IMR-90 (cell line): ENCODE results near the gene OR52A5. TPM values are rescaled to one million over a fixed set of nuclear protein-coding genes. Genes with fewer than 3 reads are reported as not detected.

ENCODE experiments used
- ATAC-seq: fragments of 200-7000 bp; cut with Tn5 transposase; 2 replicates; pipeline ENCODE4 v1.9.1; 2020; ENCODE audit warnings: low read depth, mild to moderate bottlenecking, moderate library complexity
- BruUV-seq: library from RNA; stranded (reverse); fragments of 400-500 nt; replicated peaks from 2 replicates; lab custom pipeline; 2021; lab: Mats Ljungman, UMichigan
- CTCF ChIA-PET: fragments of 300-600 bp; formaldehyde crosslinking; extraction: SDS; loops from one replicate; lab custom pipeline; 2021; ENCODE audit warnings: antibody characterized with exemption; lab: Yijun Ruan, JAX
- POLR2A ChIA-PET: fragments of 300-600 bp; sonication (Branson Sonifier 250); formaldehyde crosslinking; loops from one replicate; lab custom pipeline; 2022; ENCODE audit warnings: antibody characterized with exemption; ENCODE audit not compliant: unreplicated experiment; lab: Charles Lee
- DNase-seq: peaks from one replicate; pipeline ENCODE4 v3.0.0; 2013
- H2AFZ ChIP-seq: replicated peaks from 2 replicates; pipeline ENCODE3; 2013; ENCODE audit warnings: low read length, mild to moderate bottlenecking; ENCODE audit not compliant: poor library complexity
- H2AK5ac ChIP-seq: 2 replicates; pipeline ENCODE4 v1.6.1; 2013; ENCODE audit warnings: low read depth, low read length, inconsistent platforms
- H2AK9ac ChIP-seq: replicated peaks from 2 replicates; pipeline ENCODE3; 2013; ENCODE audit warnings: mild to moderate bottlenecking, low read depth, low read length, moderate library complexity; ENCODE audit not compliant: poor library complexity
- H2BK120ac ChIP-seq: 2 replicates; pipeline ENCODE4 v1.6.1; 2013; ENCODE audit warnings: low read depth, low read length, inconsistent platforms
- H2BK15ac ChIP-seq: 3 replicates; pipeline ENCODE4 v1.6.1; 2013; ENCODE audit warnings: low read depth, low read length, inconsistent platforms
- H2BK20ac ChIP-seq: 2 replicates; pipeline ENCODE4 v1.6.1; 2013; ENCODE audit warnings: low read depth, mild to moderate bottlenecking, inconsistent platforms, low read length, moderate library complexity
- H2BK5ac ChIP-seq: 2 replicates; pipeline ENCODE4 v1.6.1; 2013; ENCODE audit warnings: mild to moderate bottlenecking, low read depth, low read length, inconsistent platforms; ENCODE audit not compliant: poor library complexity, severe bottlenecking
- H3K14ac ChIP-seq: replicated peaks from 2 replicates; pipeline ENCODE4 v1.6.1; 2013; ENCODE audit warnings: low read depth, low read length, inconsistent platforms
- H3K18ac ChIP-seq: 2 replicates; pipeline ENCODE4 v1.6.1; 2013; ENCODE audit warnings: low read depth, low read length, control low read depth
- H3K23ac ChIP-seq: 2 replicates; pipeline ENCODE4 v1.6.1; 2013; ENCODE audit warnings: low read depth, low read length, inconsistent platforms
- H3K27ac ChIP-seq: 2 replicates; pipeline ENCODE4 v1.5.1; 2013; ENCODE audit warnings: mild to moderate bottlenecking, control low read depth, low read length; ENCODE audit not compliant: insufficient read depth
- H3K27me3 ChIP-seq: 2 replicates; pipeline ENCODE4 v1.6.1; 2013; ENCODE audit warnings: low read length; ENCODE audit not compliant: control insufficient read depth, insufficient read depth
- H3K36me3 ChIP-seq: 2 replicates; pipeline ENCODE4 v1.6.1; 2013; ENCODE audit warnings: low read length, mixed read lengths; ENCODE audit not compliant: control insufficient read depth, insufficient read depth
- H3K4ac ChIP-seq: 2 replicates; pipeline ENCODE4 v1.6.1; 2013; ENCODE audit warnings: low read depth, low read length, inconsistent platforms
- H3K4me1 ChIP-seq: 2 replicates; pipeline ENCODE4 v1.6.1; 2013; ENCODE audit warnings: low read length, mixed read lengths; ENCODE audit not compliant: control insufficient read depth, insufficient read depth
- H3K4me2 ChIP-seq: 2 replicates; pipeline ENCODE4 v1.6.1; 2013; ENCODE audit warnings: low read depth, mild to moderate bottlenecking, control low read depth, low read length, moderate library complexity
- H3K4me3 ChIP-seq: 2 replicates; pipeline ENCODE4 v1.5.1; 2013; ENCODE audit warnings: low read depth, mild to moderate bottlenecking, control low read depth, low read length, moderate library complexity; ENCODE audit not compliant: insufficient read depth
- H3K56ac ChIP-seq: 2 replicates; pipeline ENCODE4 v1.6.1; 2013; ENCODE audit warnings: low read length, inconsistent platforms; ENCODE audit not compliant: insufficient read depth; ENCODE audit errors: extremely low read depth
- H3K79me1 ChIP-seq, 2 experiments: 2 replicates each; pipeline ENCODE4 v1.6.1; 2013; ENCODE audit warnings: low read length in 2 of 2, inconsistent platforms in 1 of 2, low read depth in 1 of 2
- H3K9ac ChIP-seq: 2 replicates; pipeline ENCODE4 v1.6.1; 2013; ENCODE audit warnings: low read depth, low read length, control low read depth
- H3K9me1 ChIP-seq: 2 replicates; pipeline ENCODE4 v1.6.1; 2013; ENCODE audit warnings: low read length, inconsistent platforms; ENCODE audit not compliant: insufficient read depth
- H3K9me3 ChIP-seq: 2 replicates; pipeline ENCODE4 v1.6.1; 2013; ENCODE audit warnings: low read length; ENCODE audit not compliant: control insufficient read depth, insufficient read depth
- H4K20me1 ChIP-seq: 2 replicates; pipeline ENCODE4 v1.6.1; 2013; ENCODE audit warnings: low read length, inconsistent platforms; ENCODE audit not compliant: insufficient read depth
- H4K5ac ChIP-seq: 2 replicates; pipeline ENCODE4 v1.6.1; 2013; ENCODE audit warnings: mild to moderate bottlenecking, low read depth, low read length, control low read depth
- H4K8ac ChIP-seq, 2 experiments: 2 replicates each; pipeline ENCODE4 v1.6.1; 2013; ENCODE audit warnings: low read depth in 2 of 2, low read length in 2 of 2, control low read depth in 1 of 2, inconsistent platforms in 1 of 2
- H4K91ac ChIP-seq: 2 replicates; pipeline ENCODE4 v1.6.1; 2013; ENCODE audit warnings: low read depth, low read length, inconsistent platforms; ENCODE audit not compliant: insufficient read depth
- FOS ChIP-seq: fragments of 150-350 bp; IDR thresholded peaks from 2 replicates; pipeline ENCODE4 v1.6.1; 2016; ENCODE audit warnings: low read depth, low read length
- MAFK ChIP-seq: IDR thresholded peaks from 2 replicates; pipeline ENCODE4 v1.6.1; 2012; ENCODE audit warnings: low read depth, low read length, improper control_type of control experiment
- MXI1 ChIP-seq: IDR thresholded peaks from 2 replicates; pipeline ENCODE4 v1.6.1; 2012; ENCODE audit warnings: low read depth, mild to moderate bottlenecking, low read length, moderate library complexity, borderline replicate concordance
- NFE2L2 ChIP-seq: fragments of 150-350 bp; IDR thresholded peaks from 2 replicates; pipeline ENCODE4 v1.6.1; 2016; ENCODE audit warnings: low read depth, mild to moderate bottlenecking, low read length
- WGBS, 2 experiments: methylation state at CpG; one replicate each; pipeline versions ENCODE4 v1.1.5 to v1.1.7; 2013; ENCODE audit warnings: missing lambda C conversion rate in 2 of 2; ENCODE audit not compliant: insufficient read length in 1 of 2; ENCODE audit errors: extremely low coverage in 2 of 2; 5-methylcytosine and 5-hydroxymethylcytosine counted together
- dilution Hi-C: fragments of 300-500 bp; cut with HindIII; formaldehyde crosslinking; loops from one replicate; pipeline ENCODE4 v1.14.3; 2018; ENCODE audit warnings: low sequenced_read_pairs; ENCODE audit not compliant: unreplicated experiment
- in situ Hi-C: fragments of 300-500 bp; cut with MboI; formaldehyde crosslinking; loops from 3 replicates; pipeline ENCODE4 v1.14.3; 2019; ENCODE audit warnings: low sequenced_read_pairs, inconsistent platforms, mixed read lengths
- intact Hi-C: fragments of 100-400 bp; cut with micrococcal nuclease; formaldehyde crosslinking; loops from 2 replicates; pipeline ENCODE4 v1.10.0; 2022
- polyA plus RNA-seq, 3 experiments: library from polyadenylated mRNA; depleted of rRNA; stranded (reverse); fragments of >200 nt; gene quantifications; 2 replicates each; pipeline ENCODE4 v1.2.3, GENCODE V29; 2012; ENCODE audit warnings: low replicate concordance in 1 of 3
- total RNA-seq: library from RNA; depleted of rRNA; stranded (reverse); fragments of >200 nt; gene quantifications from 2 replicates; pipeline ENCODE4 v1.2.3, GENCODE V29; 2012
- TF ChIP-seq, protein P1 (sequence below): conservative IDR thresholded peaks from 2 replicates; pipeline ENCODE4 v1.5.1; 2012; ENCODE audit warnings: mild to moderate bottlenecking, low read depth, low read length, improper control_type of control experiment
- TF ChIP-seq, protein P2 (sequence below): fragments of 150-350 bp; IDR thresholded peaks from 2 replicates; pipeline ENCODE4 v1.6.1; 2017; ENCODE audit warnings: mild to moderate bottlenecking, antibody characterized with exemption, low read length, low read depth

The OR52A5 gene
- total and polyA plus RNA-seq, 2 of the 4 experiments (the other 2 are of a cell fraction): not detected

DNA sequence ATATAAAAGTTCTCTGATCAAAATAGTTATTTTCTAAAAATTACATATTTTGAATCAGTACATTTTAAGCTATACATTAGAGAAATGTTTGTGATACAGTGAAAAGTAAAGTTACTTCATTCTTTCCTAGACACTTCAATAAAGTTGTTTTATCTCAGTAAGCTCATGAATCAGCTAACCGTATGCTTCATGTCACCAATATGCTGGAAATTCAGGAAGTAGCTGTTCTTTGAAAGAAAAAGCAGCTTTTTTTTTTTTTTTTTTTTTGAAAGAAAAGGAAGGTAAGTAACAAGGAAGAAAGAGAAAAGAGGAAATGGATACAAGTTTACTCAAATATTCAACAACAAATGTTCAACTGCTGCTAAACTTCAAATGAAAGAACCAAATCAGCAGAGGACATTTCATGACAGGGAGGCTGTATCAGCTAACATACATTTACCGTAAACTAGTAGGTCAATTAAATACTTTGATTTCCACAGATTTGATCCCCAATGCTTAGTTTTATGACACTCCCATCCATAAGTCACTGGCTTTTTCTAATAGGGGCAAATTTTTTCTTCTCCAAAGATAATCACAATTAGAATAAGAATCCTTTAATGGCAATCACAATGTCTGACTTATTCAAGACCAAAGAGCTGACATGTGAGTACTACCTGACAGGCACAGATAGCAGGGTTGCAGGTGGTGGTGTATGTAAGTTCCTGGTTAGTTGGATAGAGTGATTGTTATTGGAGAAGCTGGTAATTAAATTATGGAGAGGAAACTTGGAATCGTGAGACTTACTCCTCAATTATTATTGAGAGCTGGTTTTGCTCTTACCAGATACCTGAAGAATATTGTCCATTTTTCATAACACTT lies 15.6 kb upstream of the OR52A5 start:
- H2AK9ac ChIP-seq: no peak overlapping the region
- DNase-seq (no peak), ATAC-seq (no peak)
- TF ChIP-seq NFE2L2 (no peak), MXI1 (no peak), MAFK (no peak), FOS (no peak)
- TF ChIP-seq, protein P1, sequence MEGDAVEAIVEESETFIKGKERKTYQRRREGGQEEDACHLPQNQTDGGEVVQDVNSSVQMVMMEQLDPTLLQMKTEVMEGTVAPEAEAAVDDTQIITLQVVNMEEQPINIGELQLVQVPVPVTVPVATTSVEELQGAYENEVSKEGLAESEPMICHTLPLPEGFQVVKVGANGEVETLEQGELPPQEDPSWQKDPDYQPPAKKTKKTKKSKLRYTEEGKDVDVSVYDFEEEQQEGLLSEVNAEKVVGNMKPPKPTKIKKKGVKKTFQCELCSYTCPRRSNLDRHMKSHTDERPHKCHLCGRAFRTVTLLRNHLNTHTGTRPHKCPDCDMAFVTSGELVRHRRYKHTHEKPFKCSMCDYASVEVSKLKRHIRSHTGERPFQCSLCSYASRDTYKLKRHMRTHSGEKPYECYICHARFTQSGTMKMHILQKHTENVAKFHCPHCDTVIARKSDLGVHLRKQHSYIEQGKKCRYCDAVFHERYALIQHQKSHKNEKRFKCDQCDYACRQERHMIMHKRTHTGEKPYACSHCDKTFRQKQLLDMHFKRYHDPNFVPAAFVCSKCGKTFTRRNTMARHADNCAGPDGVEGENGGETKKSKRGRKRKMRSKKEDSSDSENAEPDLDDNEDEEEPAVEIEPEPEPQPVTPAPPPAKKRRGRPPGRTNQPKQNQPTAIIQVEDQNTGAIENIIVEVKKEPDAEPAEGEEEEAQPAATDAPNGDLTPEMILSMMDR: no peak
- TF ChIP-seq, protein P2, sequence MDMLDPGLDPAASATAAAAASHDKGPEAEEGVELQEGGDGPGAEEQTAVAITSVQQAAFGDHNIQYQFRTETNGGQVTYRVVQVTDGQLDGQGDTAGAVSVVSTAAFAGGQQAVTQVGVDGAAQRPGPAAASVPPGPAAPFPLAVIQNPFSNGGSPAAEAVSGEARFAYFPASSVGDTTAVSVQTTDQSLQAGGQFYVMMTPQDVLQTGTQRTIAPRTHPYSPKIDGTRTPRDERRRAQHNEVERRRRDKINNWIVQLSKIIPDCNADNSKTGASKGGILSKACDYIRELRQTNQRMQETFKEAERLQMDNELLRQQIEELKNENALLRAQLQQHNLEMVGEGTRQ: no peak
- no peaks in the 10 kb centered on the region for H3K79me1 ChIP-seq
- no peak overlapping the region for H3K4me2 ChIP-seq
- H4K8ac ChIP-seq: no peak overlapping the region
- BruUV-seq: no TSS peak
- in situ Hi-C loops (no loop called here), dilution Hi-C loops (no loop called here), intact Hi-C loops (no loop called here)
- no peak overlapping the region for H4K91ac ChIP-seq
- H3K14ac ChIP-seq: no peak overlapping the region
- H4K5ac ChIP-seq: no peak overlapping the region
- ChIA-PET CTCF (no interaction called here), POLR2A (interaction anchor here (0.6 kb wide), 1 partner anchor 139 kb away, joined by 3 read pairs; no protein-coding TSS in a partner anchor)
- H2BK20ac ChIP-seq: no peak overlapping the region
- H3K9ac ChIP-seq: no peak overlapping the region
- H3K4me1 ChIP-seq: no peaks in the 10 kb centered on the region
- H3K56ac ChIP-seq: no peak overlapping the region
- H2BK15ac ChIP-seq: no peak overlapping the region
- H3K9me1 ChIP-seq: no peaks in the 10 kb centered on the region
- H3K4me3 ChIP-seq: no peak overlapping the region
- WGBS, 2 experiments: no CpG with 5 or more reads among the region's 3 CpGs
- H3K4ac ChIP-seq: no peak overlapping the region
- H3K23ac ChIP-seq: no peak overlapping the region
- H2BK5ac ChIP-seq: no peak overlapping the region
- H3K27ac ChIP-seq: no peak overlapping the region
- no peaks in the 10 kb centered on the region for H3K9me3 ChIP-seq
- H4K20me1 ChIP-seq: no peaks in the 10 kb centered on the region
- H3K36me3 ChIP-seq: no peaks in the 10 kb centered on the region
- H3K27me3 ChIP-seq: no peaks in the 10 kb centered on the region; the same call in 1 of the 2 replicates
- no peak overlapping the region for H2AFZ ChIP-seq
- H3K18ac ChIP-seq: no peak overlapping the region
- H2BK120ac ChIP-seq: no peak overlapping the region
- no peak overlapping the region for H2AK5ac ChIP-seq
